Measurements from ENCODE around the gene PNMT. TPM values are rescaled to one million over a fixed set of nuclear protein-coding genes. Genes with fewer than 3 reads are reported as not detected.
A peak's percentile ranks its signal among the peaks of the same experiment; 100 is the strongest.

The PNMT gene
- total and polyA plus RNA-seq, 12 donors = 2.7 to 30.0 (median 4.2) TPM

- DNase-seq (peak in 1 of 2 donors; percentile 66), ATAC-seq (peak in 3 of 8 donors; percentile 4 to 27 (median 16))
- intact Hi-C loops (cut with DNase I) = no loop called here
- H3K36me3 ChIP-seq = peaks cover 0 to 38% (median 5%) of the 10 kb centered on the region in 9 donors
- H3K4me1 ChIP-seq = peaks cover 38 to 90% (median 80%) of the 10 kb centered on the region in 9 donors
- 28 to 37% methylated on average over 17 of the region's 17 CpGs for WGBS, 2 donors
- H3K9me3 ChIP-seq = no peaks in the 10 kb centered on the region
- TF ChIP-seq CTCF (IDR thresholded peaks at IDR 0.05) = no peak
- H3K27ac ChIP-seq = peak overlapping the region; percentile 88 to 98 (median 94)
- H3K4me3 ChIP-seq = peak overlapping the region in 9 of 10 donors; percentile 26 to 77 (median 53)
- peaks cover 0 to 34% (median 1%) of the 10 kb centered on the region in 7 donors for H3K27me3 ChIP-seq
Measured at GRCh38 chr17:39663688-39664580, 4.3 kb upstream of the PNMT start.

GRCh38 chr17:39664581-39665561 lies 3.4 kb upstream of the PNMT start, which contains the start of gene TCAP:
Gene TCAP (plus strand): TSS chr17:39665349. CDS start chr17:39665360, 11 bp downstream.
- H3K4me1 ChIP-seq = peaks cover 37 to 83% (median 73%) of the 10 kb centered on the region in 9 donors
- H3K27ac ChIP-seq = peak within 1 kb of the TSS; percentile 88 to 98 (median 94)
- H3K36me3 ChIP-seq = peaks cover 0 to 29% (median 5%) of the 10 kb centered on the region in 9 donors
- peak; percentile 71 to 75 for DNase-seq
- H3K27me3 ChIP-seq = peaks cover 0 to 43% (median 8%) of the 10 kb centered on the region in 7 donors
- no peaks in the 10 kb centered on the region for H3K9me3 ChIP-seq
- TF ChIP-seq CTCF (IDR thresholded peaks at IDR 0.05) = no peak
- WGBS, 2 donors = 24 to 33% methylated on average over 15 of the region's 15 CpGs
- H3K4me3 ChIP-seq = peak within 1 kb of the TSS; percentile 21 to 77 (median 52)
- peak; percentile 30 to 73 (median 58) for ATAC-seq
- intact Hi-C loops (cut with DNase I) = loop anchor here in 2 of 10 donors (5.0 kb wide), 2 partner anchors 43 to 87 kb away; no protein-coding TSS in a partner anchor

- DNase-seq (peak in 1 of 2 donors; percentile 40), ATAC-seq (peak in 7 of 8 donors; percentile 1 to 26 (median 5))
- peaks cover 0 to 20% (median 2%) of the 10 kb centered on the region in 9 donors for H3K36me3 ChIP-seq
- H3K27me3 ChIP-seq = peaks cover 0 to 51% (median 8%) of the 10 kb centered on the region in 7 donors
- 39 to 51% methylated on average over 17 of the region's 17 CpGs for WGBS, 2 donors
- H3K9me3 ChIP-seq = no peaks in the 10 kb centered on the region
- H3K4me3 ChIP-seq = peak overlapping the region; percentile 21 to 77 (median 52)
- peaks cover 29 to 80% (median 65%) of the 10 kb centered on the region in 9 donors for H3K4me1 ChIP-seq
- peak overlapping the region; percentile 88 to 98 (median 94) for H3K27ac ChIP-seq
- intact Hi-C loops (cut with DNase I) = loop anchor here in 2 of 10 donors (5.0 kb wide), 2 partner anchors 43 to 87 kb away; no protein-coding TSS in a partner anchor
- peak in 2 of 9 donors; percentile 10 to 16 for TF ChIP-seq CTCF (IDR thresholded peaks at IDR 0.05)
Measured at GRCh38 chr17:39665642-39666224, 2.5 kb upstream of the PNMT start.

Data from heart right ventricle (tissue), 16 donors.